Measurements from ENCODE around the gene RAB25. TPM values are rescaled to one million over a fixed set of nuclear protein-coding genes. Genes with fewer than 3 reads are reported as not detected.

The RAB25 gene
- total and polyA plus RNA-seq, 2 of the 13 experiments (the other 11 are each of a cell fraction or from before 2014, with no cell fraction given) = 0.20 to 0.22 TPM

GRCh38 chr1:156054500-156055280 lies 6.3 kb upstream of the RAB25 start, which contains the start of gene LAMTOR2 (continued):
- no peak for TF ChIP-seq ZNF292 (CRISPR knock-in tag; IDR thresholded peaks at IDR 0.05; ENCODE audit: borderline replicate concordance, low read depth)
- TF ChIP-seq, protein P1, sequence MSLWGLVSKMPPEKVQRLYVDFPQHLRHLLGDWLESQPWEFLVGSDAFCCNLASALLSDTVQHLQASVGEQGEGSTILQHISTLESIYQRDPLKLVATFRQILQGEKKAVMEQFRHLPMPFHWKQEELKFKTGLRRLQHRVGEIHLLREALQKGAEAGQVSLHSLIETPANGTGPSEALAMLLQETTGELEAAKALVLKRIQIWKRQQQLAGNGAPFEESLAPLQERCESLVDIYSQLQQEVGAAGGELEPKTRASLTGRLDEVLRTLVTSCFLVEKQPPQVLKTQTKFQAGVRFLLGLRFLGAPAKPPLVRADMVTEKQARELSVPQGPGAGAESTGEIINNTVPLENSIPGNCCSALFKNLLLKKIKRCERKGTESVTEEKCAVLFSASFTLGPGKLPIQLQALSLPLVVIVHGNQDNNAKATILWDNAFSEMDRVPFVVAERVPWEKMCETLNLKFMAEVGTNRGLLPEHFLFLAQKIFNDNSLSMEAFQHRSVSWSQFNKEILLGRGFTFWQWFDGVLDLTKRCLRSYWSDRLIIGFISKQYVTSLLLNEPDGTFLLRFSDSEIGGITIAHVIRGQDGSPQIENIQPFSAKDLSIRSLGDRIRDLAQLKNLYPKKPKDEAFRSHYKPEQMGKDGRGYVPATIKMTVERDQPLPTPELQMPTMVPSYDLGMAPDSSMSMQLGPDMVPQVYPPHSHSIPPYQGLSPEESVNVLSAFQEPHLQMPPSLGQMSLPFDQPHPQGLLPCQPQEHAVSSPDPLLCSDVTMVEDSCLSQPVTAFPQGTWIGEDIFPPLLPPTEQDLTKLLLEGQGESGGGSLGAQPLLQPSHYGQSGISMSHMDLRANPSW (CRISPR knock-in tag; IDR thresholded peaks at IDR 0.05; ENCODE audit: borderline replicate concordance) = peak; percentile 65; the same call in 1 of the 2 replicates
- TF ChIP-seq GTF2F1 (IDR thresholded peaks at IDR 0.05; ENCODE audit: low read length) = no peak
- TF ChIP-seq, protein P2, sequence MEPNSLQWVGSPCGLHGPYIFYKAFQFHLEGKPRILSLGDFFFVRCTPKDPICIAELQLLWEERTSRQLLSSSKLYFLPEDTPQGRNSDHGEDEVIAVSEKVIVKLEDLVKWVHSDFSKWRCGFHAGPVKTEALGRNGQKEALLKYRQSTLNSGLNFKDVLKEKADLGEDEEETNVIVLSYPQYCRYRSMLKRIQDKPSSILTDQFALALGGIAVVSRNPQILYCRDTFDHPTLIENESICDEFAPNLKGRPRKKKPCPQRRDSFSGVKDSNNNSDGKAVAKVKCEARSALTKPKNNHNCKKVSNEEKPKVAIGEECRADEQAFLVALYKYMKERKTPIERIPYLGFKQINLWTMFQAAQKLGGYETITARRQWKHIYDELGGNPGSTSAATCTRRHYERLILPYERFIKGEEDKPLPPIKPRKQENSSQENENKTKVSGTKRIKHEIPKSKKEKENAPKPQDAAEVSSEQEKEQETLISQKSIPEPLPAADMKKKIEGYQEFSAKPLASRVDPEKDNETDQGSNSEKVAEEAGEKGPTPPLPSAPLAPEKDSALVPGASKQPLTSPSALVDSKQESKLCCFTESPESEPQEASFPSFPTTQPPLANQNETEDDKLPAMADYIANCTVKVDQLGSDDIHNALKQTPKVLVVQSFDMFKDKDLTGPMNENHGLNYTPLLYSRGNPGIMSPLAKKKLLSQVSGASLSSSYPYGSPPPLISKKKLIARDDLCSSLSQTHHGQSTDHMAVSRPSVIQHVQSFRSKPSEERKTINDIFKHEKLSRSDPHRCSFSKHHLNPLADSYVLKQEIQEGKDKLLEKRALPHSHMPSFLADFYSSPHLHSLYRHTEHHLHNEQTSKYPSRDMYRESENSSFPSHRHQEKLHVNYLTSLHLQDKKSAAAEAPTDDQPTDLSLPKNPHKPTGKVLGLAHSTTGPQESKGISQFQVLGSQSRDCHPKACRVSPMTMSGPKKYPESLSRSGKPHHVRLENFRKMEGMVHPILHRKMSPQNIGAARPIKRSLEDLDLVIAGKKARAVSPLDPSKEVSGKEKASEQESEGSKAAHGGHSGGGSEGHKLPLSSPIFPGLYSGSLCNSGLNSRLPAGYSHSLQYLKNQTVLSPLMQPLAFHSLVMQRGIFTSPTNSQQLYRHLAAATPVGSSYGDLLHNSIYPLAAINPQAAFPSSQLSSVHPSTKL (CRISPR knock-in tag; IDR thresholded peaks at IDR 0.05) = 0 out of 2 replicates have a peak, but pooled peaks have one; percentile 20
- peak; percentile 41; the same call in 1 of the 2 replicates for TF ChIP-seq ZNF503 (CRISPR knock-in tag; IDR thresholded peaks at IDR 0.05)
- TF ChIP-seq SKI (IDR thresholded peaks at IDR 0.05; ENCODE audit: partially characterized antibody) = no peak
- no peak for TF ChIP-seq ZNF431 (CRISPR knock-in tag; IDR thresholded peaks at IDR 0.05; ENCODE audit: borderline replicate concordance, low read depth)
- TF ChIP-seq ZSCAN29 (CRISPR knock-in tag; conservative IDR thresholded peaks at IDR 0.05) = no peak; the same call in 1 of the 2 replicates
- no peak for TF ChIP-seq KAT2B (IDR thresholded peaks at IDR 0.05; ENCODE audit: borderline replicate concordance, low read depth, low read length)
- TF ChIP-seq ZNF569 (CRISPR knock-in tag; IDR thresholded peaks at IDR 0.05; ENCODE audit: borderline replicate concordance) = no peak
- TF ChIP-seq, protein P3, sequence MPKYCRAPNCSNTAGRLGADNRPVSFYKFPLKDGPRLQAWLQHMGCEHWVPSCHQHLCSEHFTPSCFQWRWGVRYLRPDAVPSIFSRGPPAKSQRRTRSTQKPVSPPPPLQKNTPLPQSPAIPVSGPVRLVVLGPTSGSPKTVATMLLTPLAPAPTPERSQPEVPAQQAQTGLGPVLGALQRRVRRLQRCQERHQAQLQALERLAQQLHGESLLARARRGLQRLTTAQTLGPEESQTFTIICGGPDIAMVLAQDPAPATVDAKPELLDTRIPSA (CRISPR knock-in tag; IDR thresholded peaks at IDR 0.05; ENCODE audit: borderline replicate concordance) = no peak
- no peak for TF ChIP-seq ZNF564 (CRISPR knock-in tag; IDR thresholded peaks at IDR 0.05)
- TF ChIP-seq, protein P4, sequence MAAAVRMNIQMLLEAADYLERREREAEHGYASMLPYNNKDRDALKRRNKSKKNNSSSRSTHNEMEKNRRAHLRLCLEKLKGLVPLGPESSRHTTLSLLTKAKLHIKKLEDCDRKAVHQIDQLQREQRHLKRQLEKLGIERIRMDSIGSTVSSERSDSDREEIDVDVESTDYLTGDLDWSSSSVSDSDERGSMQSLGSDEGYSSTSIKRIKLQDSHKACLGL (CRISPR knock-in tag; IDR thresholded peaks at IDR 0.05) = no peak
- no peak for TF ChIP-seq PHF5A (CRISPR knock-in tag; IDR thresholded peaks at IDR 0.05; ENCODE audit: low read depth, unreplicated experiment)
- TF ChIP-seq, protein P5, sequence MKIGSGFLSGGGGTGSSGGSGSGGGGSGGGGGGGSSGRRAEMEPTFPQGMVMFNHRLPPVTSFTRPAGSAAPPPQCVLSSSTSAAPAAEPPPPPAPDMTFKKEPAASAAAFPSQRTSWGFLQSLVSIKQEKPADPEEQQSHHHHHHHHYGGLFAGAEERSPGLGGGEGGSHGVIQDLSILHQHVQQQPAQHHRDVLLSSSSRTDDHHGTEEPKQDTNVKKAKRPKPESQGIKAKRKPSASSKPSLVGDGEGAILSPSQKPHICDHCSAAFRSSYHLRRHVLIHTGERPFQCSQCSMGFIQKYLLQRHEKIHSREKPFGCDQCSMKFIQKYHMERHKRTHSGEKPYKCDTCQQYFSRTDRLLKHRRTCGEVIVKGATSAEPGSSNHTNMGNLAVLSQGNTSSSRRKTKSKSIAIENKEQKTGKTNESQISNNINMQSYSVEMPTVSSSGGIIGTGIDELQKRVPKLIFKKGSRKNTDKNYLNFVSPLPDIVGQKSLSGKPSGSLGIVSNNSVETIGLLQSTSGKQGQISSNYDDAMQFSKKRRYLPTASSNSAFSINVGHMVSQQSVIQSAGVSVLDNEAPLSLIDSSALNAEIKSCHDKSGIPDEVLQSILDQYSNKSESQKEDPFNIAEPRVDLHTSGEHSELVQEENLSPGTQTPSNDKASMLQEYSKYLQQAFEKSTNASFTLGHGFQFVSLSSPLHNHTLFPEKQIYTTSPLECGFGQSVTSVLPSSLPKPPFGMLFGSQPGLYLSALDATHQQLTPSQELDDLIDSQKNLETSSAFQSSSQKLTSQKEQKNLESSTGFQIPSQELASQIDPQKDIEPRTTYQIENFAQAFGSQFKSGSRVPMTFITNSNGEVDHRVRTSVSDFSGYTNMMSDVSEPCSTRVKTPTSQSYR (CRISPR knock-in tag; IDR thresholded peaks at IDR 0.05; ENCODE audit: borderline replicate concordance) = no peak; the same call in 1 of the 2 replicates
